ENCODE data around the gene ECE1.

GRCh38 chr1:21220815-21221214 is 69.4 kb downstream of the ECE1 start:
- no peak for TF ChIP-seq CTCF (IDR thresholded peaks at IDR 0.05)
- no peak for TF ChIP-seq EZH2phosphoT487 (IDR thresholded peaks at IDR 0.05)
- no peak for TF ChIP-seq EZH2 (IDR thresholded peaks at IDR 0.05)
